Right kidney (tissue), 1 donor: ENCODE measurements around the gene ZNF524.

ENCODE experiments used
- DNase-seq: peaks from one replicate; pipeline ENCODE4 v3.0.0-alpha.2; 2016

ZNF524 gene

DNA sequence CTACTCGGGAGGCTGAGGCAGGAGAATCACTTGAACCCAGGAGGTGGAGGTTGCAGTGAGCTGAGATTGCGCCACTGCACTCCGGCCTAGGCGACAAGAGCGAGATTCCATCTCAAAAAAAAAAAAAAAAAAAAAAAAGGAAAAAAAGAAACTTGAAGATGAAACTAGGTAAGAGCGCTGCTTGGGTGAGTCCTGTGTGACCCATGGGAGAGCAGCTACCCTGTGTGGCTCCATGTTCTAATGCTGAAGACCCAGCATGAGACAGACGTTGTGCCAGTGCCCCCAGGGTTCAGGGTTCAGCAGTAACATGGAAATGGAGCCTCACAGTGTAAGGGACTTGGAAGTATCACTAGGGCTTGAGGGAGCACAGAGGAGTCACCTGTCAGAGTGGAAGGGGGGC, 18.3 kb downstream of the ZNF524 start:
- no peak for DNase-seq

DNA sequence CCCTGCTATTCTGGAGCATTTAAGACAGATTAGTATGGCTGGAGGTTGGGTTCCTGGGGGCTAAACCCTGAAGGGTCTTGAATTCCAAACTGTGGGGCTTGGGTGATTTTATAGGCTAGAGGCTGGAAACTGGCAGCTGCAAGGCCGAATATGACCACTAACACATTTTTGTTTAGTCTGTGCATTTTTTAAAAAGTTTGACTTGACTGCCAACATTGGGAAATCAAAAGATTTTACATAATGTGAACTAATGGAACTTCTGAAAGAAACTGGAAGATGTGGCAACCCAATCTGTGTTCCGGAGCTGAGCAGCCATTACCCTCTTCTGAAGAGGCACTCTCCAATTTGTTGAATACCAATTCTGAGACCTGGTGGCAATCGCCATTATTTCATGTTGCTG, 19.2 kb downstream of the ZNF524 start:
- DNase-seq: no peak

DNA sequence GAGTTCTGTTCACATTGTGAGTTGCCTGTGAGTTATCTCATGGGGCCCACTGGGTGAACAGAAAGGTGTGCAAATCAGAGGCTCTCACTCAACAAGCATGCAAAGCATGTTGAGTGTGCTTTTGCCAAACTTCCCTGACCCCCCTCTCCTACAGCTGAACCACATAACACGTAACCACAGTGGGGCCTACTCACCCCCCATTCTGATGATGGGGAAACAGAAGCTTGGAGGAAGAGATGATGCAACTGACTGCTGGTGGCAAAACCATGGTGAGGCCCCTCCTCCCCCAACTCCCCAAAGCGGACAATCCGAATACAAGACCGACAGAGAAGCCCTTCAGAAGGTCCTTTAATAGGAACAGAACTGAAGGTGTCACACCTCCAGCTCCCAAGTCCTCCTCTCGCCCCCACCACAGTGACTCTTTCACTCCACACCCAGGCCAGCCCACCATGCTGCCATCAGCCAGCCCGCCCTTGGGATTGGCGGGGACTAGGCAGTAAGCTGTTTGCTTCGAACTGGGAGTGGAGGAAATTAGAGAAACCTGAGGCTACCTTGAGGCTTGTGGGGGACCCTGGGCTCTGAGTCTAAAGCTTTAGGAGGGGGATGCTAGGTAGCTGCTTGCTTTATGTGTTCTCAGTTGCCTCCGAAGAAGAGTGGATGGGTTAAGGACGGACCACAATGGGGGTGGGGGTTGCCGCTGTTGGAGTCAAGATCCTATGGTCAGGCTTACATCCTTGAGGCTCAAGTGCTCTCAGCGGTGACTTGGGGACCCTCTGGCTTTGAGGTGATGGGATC, 20.5 kb downstream of the ZNF524 start:
- DNase-seq: no peak

DNA sequence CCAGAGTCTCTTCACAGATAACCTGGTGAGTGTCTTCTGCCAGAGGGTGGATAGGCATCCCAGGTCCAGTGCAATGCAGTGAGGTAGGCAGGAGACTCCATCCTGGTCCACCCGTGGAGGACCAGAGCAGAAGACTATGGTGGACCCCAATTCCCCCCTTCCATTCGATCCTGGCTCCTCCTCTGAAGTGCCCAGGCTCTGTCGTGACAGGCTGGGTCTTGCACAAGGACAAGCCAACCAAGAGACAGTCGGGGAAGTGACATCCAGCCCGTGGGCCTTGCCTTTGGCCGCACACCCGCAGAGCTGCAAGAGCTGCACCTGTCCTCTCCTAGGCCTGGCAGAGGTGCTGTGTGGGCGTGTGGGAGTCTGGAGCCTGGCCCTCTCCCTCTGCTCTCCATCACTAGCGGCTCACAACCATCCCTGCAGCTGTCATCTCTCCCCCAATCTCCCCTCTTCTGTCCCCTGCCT, 21.2 kb downstream of the ZNF524 start:
- DNase-seq: no peak

GRCh38 chr19:55621673-55622231, 21.7 kb downstream of the ZNF524 start:
- DNase-seq: no peak

- no peak for DNase-seq
Measured at GRCh38 chr19:55622242-55622969, 22.3 kb downstream of the ZNF524 start.

GRCh38 chr19:55623130-55623529, 23.0 kb downstream of the ZNF524 start:
- no peak for DNase-seq

DNA sequence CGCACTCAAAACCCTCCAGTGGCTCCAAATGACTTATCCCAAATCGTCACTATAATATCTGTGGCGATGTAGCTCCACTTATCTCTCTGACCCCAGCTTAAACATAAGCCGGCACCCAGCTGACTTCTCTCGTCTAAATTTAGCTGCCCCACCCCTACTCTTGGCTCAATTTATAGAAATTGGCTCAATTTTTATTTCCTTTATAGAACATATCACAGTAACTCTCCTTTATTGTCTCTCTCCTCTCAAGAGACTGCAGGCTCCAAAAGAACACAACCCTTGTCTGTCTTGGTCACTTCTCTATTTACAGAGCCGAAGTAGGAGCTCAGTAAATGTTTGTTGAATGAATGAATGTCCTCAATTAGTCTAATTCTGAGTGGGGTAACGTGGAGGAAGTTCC, 23.5 kb downstream of the ZNF524 start:
- no peak for DNase-seq

- peak; percentile 84 for DNase-seq
Measured at GRCh38 chr19:55624109-55625003, 24.3 kb downstream of the ZNF524 start, which contains the start of gene ZNF784. Gene ZNF784, minus strand, starts transcription at chr19:55624566. Its CDS starts 5 bp downstream, at chr19:55624561.

DNA sequence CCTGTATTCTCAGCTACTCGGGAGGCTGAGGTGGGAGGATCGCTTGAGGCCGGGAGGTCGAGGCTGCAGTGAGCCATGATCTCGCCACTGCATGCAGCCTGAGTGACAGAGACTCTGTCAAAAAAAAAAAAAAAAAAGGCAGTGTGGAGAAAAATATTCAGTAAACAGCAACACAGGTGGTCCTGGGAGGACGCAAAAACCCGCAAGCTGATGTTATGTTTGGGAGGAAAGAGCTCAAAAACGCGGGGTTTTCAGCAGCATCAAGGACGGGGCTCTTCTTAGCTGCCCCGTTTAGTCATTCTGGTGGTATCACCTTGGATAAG, 24.9 kb downstream of the ZNF524 start:
- DNase-seq: no peak

GRCh38 chr19:55626350-55626749, 26.3 kb downstream of the ZNF524 start:
- no peak for DNase-seq

GRCh38 chr19:55632463-55632834, 32.4 kb downstream of the ZNF524 start:
- peak; percentile 74 for DNase-seq

DNA sequence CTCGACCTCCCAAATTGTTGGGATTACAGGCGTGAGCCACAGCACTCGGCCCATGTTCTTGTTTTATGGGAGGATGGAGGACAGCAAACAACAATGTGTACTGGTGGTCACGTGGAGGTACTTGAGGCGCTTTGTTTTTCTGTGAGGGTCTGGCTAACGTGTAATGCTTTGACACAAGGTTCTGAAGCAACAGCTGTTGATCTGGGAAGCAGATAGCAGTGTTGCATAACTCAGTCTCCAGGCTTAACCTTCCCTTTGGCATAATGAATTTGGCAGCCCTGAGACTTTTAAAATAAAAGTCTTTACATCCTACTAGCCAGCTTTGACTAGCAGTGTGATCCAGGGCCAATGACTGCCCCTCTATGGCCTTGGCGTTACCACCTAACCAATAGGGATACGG, 33.8 kb downstream of the ZNF524 start:
- no peak for DNase-seq

GRCh38 chr19:55635334-55635717, 35.2 kb downstream of the ZNF524 start:
- DNase-seq: no peak

DNA sequence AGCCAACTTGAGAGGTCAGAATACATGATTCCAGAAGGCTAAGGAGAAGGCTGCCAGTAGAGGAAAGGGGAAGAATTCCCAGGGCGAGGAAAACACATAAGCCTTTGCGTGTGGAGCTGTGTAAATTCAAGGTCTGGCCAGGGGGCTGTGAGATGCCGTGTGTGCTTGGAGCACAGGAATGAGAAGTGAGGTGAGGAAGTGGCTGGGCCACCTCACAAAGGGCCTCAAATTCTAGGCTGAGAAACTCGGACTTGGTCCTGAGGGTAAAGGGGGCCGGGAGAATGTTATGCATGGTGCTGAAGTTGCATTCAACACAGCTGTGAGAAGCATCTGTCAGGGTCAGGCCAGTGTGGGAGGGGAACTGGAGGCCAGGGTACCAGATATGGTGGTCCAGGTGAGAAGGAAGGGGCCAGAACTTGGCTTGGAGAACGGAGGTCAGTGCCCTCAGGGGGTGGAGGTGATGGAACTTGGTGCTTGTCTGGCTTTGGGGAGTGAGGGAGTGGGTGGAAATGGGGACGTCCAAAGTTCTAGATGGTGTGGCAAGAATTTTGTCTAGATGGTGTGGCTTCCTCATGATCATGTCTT, 35.9 kb downstream of the ZNF524 start:
- DNase-seq: no peak

DNA sequence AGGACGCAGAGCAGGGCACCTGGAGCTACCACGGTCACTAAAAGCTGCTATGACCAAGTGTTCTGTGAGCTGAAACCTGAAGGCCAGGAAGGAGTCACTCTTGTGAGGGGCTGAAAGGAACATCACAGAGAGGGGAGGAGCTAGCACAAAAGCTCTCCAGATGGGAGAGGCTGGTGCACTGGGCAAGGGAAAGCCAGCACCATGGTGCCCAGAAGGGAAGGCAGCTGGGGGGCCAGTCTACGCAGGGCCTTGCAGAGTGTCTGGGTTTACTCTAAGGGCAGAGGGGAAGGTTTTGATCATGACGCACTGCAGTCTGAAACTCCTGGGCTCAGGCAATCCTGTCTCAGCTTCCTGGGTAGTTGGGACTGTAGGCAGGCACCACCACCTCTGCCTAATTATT, 36.6 kb downstream of the ZNF524 start:
- no peak for DNase-seq

DNA sequence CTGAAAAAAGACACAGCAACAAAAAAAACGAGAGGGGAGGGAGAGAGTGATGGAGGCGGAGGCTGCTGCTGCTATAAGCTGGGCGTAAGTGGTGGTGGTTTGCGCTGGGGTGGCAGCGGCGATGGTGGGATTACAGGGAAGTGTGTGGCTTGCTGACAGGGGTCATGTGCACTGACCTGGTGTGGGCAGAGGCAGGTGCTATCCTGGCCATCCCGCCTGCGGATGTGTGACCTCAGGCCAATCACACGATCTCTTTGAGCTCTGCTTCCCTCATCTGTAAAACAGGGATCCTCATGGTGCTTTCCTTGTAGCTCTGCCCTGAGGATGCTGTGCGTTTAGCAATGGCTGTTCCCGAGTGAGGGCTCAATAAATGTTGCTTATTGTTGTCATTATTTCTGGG, 37.4 kb downstream of the ZNF524 start:
- no peak for DNase-seq

- DNase-seq: no peak
Measured at GRCh38 chr19:55638864-55639359, 38.8 kb downstream of the ZNF524 start.

GRCh38 chr19:55640043-55640576, 40.0 kb downstream of the ZNF524 start:
- peak; percentile 85 for DNase-seq

DNA sequence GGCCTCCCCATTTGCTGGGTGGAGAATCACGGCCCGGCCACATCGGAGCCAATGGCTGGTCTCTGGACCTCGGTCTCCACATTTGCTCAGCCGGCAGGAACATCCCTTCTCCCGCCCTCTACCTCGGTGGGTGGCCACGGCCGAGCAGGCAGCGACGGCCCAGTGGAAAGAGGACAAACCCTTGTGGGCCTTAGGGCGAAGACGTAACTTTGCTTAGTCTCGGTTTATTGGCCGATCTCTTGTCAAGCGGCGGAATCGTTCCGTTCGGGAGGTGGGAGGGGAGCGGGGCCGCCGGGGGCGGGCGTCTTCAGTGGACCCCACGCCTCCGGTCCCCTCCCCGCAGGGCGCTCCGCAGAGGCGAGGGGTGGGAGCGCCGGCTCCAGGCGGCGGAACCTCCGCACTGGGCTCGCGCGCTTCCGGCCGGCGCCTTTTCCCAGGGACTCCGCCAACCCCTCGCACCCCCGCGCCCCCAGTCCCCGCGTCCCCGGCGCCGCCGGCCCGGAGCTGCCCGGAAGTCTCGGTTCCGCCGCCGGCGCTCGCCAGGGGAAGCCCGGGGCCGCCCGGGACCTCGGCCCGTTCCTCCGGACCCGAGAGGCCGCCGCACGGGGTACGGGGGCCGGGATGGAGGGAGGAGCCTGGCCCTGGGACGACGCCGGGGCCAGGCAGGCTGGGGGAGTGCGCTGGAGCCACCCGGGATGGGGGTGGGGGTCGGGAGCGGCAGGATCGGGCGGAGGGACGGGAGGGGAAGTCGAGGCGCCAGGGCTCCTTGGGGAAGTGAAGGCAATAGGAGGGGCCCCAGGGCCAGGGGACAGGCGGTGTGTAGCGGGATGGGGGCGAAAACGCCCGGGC, 40.7 kb downstream of the ZNF524 start, which contains the start of gene ZNF580:
TSS of gene ZNF580 (plus strand) at position 426 of the 849 bp plus-strand sequence. CDS start 1,507 bp downstream, outside the sequence.
- no peak for DNase-seq
